Prostate gland (tissue), 2 donors: ENCODE data around the gene PLA2G3.

Experiments
- POLR2AphosphoS5 ChIP-seq: sonication (generic); formaldehyde crosslinking; IDR thresholded peaks from one replicate; pipeline ENCODE4 v1.6.1; 2017; ENCODE audit warnings: antibody characterized with exemption
- TF ChIP-seq, protein P1 (sequence below), 4 experiments: fragments of 200-600 bp in 2 of 4; fragments of 450-650 bp in 2 of 4; sonication (generic) in 2 of 4; IDR thresholded peaks; 1 replicate in 3 of 4; 2 replicates in 1 of 4; pipeline ENCODE4 v1.5.1; 2016 to 2019; ENCODE audit warnings: antibody characterized with exemption in 4 of 4, mild to moderate bottlenecking in 2 of 4, moderate library complexity in 2 of 4

DNA sequence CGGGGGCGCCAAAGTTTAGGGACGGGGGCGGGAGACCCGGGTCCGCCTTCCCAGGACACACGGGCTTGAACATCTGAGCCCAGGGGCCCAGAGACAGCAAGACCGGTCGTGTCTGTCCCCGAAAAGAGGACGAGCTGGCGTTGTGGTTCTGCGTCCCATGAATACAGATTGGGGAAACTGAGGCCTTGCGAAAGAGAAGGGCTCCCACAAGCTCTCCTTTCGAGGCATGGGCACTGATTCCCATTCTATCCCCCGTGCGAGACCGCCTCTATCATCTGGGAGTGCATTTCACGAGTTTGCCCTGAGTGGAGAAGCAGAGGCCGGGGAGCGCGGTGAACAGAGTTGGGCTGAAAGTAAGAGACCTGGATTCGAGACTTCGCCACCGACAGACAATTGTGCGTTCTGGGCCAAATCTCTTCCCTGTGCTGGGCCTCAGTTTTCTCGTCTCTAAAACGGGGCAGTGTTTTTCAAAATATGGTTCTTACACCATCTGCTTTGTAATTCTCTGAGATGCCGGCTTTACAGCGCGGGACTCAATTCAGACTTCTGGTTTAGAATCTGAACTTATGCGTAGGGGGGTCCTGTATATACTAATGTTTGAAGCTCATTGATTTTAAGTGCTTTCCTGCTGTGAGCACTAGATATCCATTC, 20.1 kb upstream of the PLA2G3 start:
- TF ChIP-seq, protein P1, sequence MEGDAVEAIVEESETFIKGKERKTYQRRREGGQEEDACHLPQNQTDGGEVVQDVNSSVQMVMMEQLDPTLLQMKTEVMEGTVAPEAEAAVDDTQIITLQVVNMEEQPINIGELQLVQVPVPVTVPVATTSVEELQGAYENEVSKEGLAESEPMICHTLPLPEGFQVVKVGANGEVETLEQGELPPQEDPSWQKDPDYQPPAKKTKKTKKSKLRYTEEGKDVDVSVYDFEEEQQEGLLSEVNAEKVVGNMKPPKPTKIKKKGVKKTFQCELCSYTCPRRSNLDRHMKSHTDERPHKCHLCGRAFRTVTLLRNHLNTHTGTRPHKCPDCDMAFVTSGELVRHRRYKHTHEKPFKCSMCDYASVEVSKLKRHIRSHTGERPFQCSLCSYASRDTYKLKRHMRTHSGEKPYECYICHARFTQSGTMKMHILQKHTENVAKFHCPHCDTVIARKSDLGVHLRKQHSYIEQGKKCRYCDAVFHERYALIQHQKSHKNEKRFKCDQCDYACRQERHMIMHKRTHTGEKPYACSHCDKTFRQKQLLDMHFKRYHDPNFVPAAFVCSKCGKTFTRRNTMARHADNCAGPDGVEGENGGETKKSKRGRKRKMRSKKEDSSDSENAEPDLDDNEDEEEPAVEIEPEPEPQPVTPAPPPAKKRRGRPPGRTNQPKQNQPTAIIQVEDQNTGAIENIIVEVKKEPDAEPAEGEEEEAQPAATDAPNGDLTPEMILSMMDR (IDR thresholded peaks at IDR 0.05), result no peak
- no peak for TF ChIP-seq POLR2AphosphoS5
